ENCODE data around the gene THUMPD2.
A peak's percentile ranks its signal among the peaks of the same experiment; 100 is the strongest.
"Not testable (repeated sequence)": the region's sequence is repeated elsewhere in the genome, so short reads cannot be mapped to it uniquely, and the experiment has no call there.

THUMPD2 gene

GRCh38 chr2:39755466-39755865 lies 23.6 kb downstream of the THUMPD2 start:
- no peak for DNase-seq

- DNase-seq, result no peak
Measured at GRCh38 chr2:39743269-39743776, 35.7 kb downstream of the THUMPD2 start.

- peak; percentile 14 for DNase-seq
Measured at GRCh38 chr2:39741871-39742270, 37.2 kb downstream of the THUMPD2 start.

GRCh38 chr2:39739386-39739785 lies 39.7 kb downstream of the THUMPD2 start:
- DNase-seq, result no peak

GRCh38 chr2:39738936-39739335 lies 40.1 kb downstream of the THUMPD2 start:
- no peak for DNase-seq

- DNase-seq, result no peak
Measured at GRCh38 chr2:39737661-39738060, 41.4 kb downstream of the THUMPD2 start.

GRCh38 chr2:39736640-39737039 lies 42.4 kb downstream of the THUMPD2 start:
- DNase-seq, result no peak

- no peak for DNase-seq
Measured at GRCh38 chr2:39735648-39736047, 43.4 kb downstream of the THUMPD2 start.

GRCh38 chr2:39734445-39734844 lies 44.6 kb downstream of the THUMPD2 start:
- DNase-seq, result no peak

GRCh38 chr2:39733070-39733674 lies 45.9 kb downstream of the THUMPD2 start:
- DNase-seq, result no peak

GRCh38 chr2:39732482-39732881 lies 46.6 kb downstream of the THUMPD2 start:
- DNase-seq, result peak; percentile 35

- DNase-seq, result no peak
Measured at GRCh38 chr2:39731546-39731945, 47.5 kb downstream of the THUMPD2 start.

- DNase-seq, result no peak
Measured at GRCh38 chr2:39730685-39731302, 48.3 kb downstream of the THUMPD2 start.

- DNase-seq, result no peak
Measured at GRCh38 chr2:39730276-39730675, 48.8 kb downstream of the THUMPD2 start.

- DNase-seq, result no peak
Measured at GRCh38 chr2:39728941-39729351, 50.1 kb downstream of the THUMPD2 start.

GRCh38 chr2:39728085-39728484 lies 51.0 kb downstream of the THUMPD2 start:
- not testable (repeated sequence) for DNase-seq

GRCh38 chr2:39725401-39725800 lies 53.7 kb downstream of the THUMPD2 start:
- DNase-seq, result no peak

- no peak for DNase-seq
Measured at GRCh38 chr2:39724828-39725144, 54.3 kb downstream of the THUMPD2 start.

- DNase-seq, result no peak
Measured at GRCh38 chr2:39723946-39724827, 54.9 kb downstream of the THUMPD2 start.

GRCh38 chr2:39723497-39723896 lies 55.6 kb downstream of the THUMPD2 start:
- DNase-seq, result no peak

GRCh38 chr2:39720970-39721369 lies 58.1 kb downstream of the THUMPD2 start:
- DNase-seq, result no peak

- no peak for DNase-seq
Measured at GRCh38 chr2:39719317-39719716, 59.7 kb downstream of the THUMPD2 start.

GRCh38 chr2:39718483-39718882 lies 60.6 kb downstream of the THUMPD2 start:
- no peak for DNase-seq

- no peak for DNase-seq
Measured at GRCh38 chr2:39717067-39717466, 62.0 kb downstream of the THUMPD2 start.

Data from DMS79 treated with DMSO at 0.1 percent for 48 hours (cell line).